Activated CD4-positive, alpha-beta T cell treated with anti-CD3 and anti-CD28 coated beads for 1 hour (primary cell): Measurements from ENCODE around the gene RRAS2.

Experiments used
- DNase-seq: peaks from one replicate; pipeline ENCODE4 v3.0.0-alpha.2; 2020

RRAS2 gene

DNA sequence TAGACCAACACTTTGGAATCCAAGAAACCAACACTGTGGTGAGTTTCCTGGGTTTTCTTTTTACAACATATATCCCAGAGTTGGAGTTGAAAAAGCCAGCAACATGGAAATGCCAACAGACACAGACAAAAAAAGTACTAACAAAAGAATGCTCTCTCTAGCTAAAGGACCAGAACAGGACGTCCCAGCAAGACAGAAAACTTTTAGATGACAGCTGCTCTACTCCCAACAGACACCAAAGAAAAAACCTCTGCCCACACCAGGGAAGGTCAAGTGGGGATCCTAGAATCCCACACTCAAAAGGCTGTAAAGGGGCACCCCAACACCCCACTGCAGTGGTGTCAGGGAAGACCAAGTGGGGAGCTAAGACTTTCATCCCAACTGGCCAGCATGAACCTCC is 23.3 kb downstream of the RRAS2 start:
- DNase-seq, result no peak

DNA sequence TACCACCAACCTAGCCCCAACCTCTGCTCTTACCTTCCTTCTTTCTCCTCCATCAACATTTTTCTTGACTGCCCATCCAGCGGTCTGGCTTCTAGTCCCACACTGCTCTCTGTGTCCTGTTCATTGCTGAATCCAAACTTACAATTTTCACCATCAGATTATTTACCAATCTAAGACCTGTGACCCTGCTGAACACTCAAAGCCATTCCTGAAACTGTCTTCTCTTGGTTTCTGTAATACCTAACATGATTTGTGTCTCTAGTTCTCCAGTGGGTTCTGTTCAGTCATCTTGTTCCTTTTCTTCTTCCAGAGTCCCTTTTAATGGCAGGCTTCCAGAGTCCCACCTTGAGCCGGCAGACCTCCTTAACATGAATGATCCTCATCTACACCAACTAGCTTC is 24.1 kb downstream of the RRAS2 start:
- DNase-seq, result no peak

DNA sequence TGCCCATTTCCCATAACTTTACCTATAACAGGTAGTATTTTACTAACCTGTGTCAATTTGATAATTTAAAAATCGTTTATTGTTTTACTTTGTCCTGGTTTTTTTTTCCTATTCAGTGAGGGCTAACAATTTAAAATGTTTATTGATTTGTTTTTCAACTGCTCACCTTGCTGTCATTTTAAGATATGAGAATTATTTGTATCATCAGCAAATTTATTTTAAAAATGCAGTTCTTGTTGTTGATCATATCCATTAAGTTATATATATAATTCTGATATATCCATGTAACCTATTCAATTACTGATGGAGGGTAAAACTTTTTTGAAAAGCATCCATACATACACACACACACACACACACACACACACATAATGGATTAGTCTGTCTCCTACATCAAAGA is 24.8 kb downstream of the RRAS2 start:
- DNase-seq, result no peak

DNA sequence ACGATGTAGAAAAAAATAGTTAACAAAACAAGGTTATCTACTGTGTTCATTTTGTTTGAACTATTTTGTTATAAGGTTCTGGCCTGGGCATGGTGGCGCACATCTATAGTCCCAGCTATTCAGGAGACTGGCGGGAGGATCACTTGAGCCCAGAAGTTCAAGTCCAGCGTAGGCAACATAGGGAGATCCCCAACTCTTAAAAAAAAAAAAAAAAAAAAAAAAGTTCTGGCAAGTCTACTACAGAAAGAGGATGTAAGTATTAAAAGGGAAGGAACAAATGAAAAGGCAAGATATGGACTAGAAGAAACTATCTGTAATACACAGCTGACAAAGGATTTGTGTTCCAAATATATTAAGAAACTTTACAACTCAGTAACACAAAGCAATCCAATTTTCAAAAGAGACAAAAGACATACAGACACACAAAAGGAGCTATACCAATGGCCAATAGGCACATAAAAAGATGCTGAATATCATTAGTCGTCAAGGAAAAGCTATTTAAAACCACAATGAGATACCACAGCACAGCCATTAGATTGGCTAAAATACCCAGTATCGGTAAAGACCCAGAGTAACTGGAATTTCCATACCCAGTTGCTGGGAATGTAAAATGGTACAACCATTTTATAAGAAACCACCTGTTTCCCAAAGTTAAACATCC is 27.4 kb downstream of the RRAS2 start:
- DNase-seq, result no peak

DNA sequence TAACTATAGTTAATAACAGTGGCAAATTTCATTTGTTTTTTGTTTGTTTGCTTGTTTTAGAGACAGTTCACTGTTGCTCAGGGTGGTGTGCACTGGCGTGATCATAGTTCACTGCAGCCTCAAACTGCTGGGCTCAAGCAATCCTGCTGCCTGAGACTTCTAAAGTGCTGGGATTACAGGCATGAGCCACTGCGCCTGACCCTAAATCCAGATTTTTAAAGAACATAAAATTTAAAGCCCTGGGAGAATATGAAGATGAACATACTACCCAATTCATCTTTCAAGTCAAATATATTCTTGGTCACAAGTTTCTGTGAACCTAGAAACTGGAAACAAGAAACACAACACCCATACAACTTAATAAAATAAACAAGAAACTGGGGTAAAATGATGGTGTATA is 28.1 kb downstream of the RRAS2 start:
- DNase-seq, result no peak

DNA sequence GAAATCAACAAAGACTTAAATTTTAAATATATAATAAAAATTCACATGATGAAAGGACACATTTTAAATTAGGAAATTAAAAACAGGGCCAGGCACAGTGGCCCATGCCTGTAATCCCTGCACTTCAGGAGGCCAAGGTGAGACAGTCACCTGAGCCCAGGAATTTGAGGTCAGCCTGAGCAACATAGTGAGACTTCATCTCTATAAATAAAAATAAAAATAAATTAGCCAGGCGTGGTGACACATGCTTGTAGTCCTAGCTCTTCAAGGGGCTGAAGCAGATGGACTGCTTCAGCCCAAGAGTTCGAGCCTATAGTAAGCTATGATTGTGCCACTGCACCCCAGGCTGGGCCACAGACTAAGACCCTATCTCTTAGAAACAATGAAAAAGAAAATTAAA is 29.3 kb downstream of the RRAS2 start:
- no peak for DNase-seq

DNA sequence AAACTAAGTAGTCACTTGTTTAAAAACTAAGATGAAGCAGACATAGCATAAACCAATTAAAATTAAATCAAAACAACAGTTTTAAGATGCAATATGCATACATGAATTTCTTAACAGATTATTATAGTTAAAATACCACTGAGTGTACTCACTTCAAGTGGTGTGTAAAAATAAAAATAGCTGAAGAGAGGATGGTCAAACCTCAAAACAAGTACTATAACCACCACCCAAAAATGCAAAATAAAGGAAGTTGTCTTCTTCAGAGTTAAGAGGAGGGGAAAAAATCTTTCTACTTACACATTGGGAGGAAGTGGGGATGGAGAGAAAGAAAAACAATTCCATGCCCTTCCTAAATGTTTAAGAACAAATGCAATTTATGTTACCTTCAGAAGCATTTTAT is 31.9 kb downstream of the RRAS2 start:
- DNase-seq, result no peak

DNA sequence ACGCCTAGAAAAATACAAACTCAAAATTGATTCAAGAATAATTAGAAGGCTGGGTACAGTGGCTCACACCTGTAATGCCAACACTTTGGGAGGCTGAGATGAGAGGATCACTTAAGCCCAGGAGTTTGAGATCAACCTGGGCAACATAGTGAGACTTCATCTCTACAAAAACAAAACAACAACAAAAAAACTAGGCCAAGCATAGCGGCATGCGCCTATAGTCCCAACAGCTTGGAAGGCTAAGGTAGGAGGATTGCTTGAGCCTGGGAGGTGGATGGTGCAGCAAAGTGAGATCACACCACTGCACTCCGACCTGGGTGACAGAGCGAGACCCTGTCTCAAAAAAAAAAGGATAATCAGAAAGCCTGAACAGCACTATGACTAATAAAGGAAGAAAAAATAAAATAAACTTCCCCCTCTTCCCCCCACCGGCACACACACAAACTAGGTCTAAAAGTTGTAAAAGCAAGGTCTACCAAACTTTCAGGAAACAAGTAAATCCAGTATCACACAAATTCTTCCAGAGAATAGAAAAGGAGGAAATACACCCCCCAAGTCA is 35.8 kb downstream of the RRAS2 start:
- no peak for DNase-seq

DNA sequence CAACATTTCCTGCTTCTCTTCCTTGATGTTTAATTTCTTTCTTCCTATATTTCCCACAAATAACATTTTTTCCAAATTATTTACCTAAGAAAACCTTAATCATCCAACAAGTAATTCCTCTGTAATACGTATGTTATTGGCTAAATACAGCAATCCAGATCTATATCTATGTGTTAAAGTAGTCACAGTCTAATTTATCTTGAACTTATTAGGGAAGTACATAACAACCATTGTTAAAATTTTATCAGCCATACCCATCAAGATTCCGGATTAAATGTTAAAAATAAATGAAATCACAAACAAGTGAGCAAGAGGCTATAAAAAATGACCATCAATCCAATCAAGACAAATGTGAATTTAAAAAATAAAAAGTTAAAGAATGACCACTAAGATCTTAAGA is 36.5 kb downstream of the RRAS2 start:
- no peak for DNase-seq

DNA sequence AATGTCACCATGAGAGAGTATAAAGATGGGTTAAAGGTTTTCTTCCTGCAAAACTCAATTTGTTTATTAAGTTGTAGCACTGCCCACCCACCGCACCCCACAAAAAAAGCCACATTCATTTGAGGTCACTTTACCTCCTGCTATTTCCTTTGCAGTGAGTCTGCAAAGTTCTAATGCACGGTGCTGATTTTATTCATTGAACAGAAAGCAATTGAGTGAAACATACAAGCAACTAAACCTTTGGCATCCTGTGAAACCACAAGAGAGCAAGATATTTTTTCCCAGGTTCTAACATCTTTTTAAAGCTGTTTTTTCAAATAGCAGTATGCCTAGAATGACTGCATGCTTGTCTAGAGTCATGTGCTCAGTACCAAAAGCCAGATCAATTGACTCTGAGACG is 39.0 kb downstream of the RRAS2 start:
- DNase-seq, result no peak

DNA sequence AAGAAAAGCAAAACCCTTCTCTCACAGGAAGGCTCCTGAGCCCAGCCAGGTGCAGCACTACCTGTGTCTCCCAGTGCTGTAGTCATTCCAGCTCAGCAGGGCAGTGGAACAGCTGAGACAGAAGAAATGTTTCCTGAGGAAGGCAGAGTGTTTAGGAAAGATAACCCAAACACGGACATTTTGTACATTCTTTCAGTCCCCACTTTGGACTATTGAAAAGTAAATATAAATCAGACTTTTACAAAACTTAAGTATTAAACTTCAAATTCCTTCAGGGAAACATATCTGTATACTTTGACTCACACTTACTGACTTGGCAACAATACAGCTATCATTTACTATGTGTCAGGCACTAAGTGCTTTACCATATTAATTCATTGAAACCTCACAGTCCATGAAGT is 40.4 kb downstream of the RRAS2 start:
- DNase-seq, result no peak

DNA sequence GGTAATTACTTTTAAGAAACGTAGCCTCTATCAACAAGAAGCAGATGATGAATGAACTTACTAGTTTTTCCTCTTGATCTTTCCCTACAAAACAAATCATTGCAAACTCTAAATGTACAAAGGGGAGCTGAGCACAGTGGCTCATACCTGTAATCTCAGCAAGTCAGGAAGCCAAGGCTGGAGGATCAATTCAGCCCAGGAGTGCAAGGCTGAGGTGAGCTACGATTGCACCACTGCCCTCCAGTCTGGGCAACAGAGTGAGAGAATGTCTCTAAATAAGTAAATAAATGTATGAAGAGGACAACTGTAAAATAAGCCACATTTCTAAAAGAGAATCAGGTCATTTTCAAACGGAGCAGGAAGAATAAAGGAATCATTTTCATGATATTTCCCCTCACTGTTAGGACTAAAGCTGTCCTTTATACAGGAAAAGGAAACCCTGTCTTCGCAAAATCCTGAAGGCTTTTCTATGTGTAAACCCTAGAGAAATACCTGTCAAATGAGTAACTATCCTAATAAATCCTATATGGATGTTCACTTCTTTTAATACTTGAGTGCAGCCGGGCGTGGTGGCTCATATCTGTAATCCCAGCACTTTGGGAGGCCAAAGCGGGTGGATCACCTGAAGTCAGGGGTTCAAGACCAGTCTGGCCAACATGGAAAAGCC is 41.2 kb downstream of the RRAS2 start:
- DNase-seq, result no peak

DNA sequence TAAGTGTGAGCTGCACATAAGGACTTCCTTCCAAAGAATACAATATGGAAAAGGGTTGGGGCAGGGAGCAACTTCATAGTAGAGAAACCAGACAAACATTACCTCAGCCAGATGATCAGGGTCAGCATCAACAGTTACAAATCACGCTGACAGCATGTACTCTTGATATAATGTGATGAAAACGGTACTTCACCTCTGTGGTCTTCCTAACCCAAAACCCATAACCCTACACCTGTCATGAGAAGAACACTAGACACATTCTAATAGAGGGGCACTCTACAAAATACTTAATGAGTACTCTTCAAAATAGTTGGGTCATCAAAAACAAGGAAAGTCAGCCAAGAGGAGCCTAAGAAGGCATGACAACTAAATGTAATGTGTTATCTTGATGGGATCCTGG is 43.9 kb downstream of the RRAS2 start:
- DNase-seq, result no peak

DNA sequence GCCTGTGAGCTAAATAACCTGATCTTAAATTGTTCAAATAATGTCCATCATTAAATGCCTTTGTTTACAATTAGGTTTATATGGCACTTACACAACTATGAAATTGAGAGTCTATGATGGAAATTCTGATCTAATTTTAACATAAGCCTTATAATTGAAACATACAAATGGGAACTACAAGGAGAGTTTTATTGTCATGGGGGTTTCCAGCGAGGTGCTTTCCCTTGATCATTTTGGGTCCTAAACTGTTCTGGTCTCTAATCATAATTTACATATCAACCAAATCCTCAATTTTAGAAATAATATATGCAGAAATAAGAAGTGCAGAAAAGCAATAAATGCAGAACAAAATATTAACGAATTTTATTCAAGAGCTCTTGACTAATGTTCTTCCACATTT is 44.9 kb downstream of the RRAS2 start:
- DNase-seq, result no peak

DNA sequence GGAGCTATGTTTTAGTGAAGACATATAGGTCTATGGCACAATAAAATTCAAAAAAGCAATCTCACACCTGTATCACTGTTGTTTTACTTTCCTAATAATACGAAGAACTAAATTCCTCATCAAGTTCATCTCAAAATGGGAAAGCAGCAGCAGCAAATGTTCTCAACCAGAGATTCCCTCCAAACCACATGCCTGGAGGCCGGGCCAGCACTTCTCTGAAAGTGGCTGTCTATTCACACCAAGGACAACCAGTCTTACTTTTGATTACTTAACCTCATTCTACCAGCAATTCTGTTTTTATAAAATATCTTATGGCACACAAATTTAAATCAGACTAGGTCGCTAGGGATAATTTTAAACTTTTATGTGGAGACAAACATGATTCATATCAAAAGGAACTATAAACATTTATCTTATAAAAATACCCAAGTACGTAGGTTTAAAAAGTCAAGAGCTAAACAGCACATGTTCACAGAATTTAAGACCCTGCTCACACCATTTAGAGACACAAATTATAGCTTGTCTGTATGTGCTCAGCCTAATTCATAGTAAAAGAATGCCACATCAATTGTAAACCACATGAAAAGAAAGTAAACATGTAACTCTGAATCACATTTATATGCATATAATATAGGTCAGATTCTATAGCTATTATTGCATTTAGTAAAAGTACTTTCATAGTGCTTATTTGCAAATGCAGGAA is 46.1 kb downstream of the RRAS2 start:
- DNase-seq, result no peak

DNA sequence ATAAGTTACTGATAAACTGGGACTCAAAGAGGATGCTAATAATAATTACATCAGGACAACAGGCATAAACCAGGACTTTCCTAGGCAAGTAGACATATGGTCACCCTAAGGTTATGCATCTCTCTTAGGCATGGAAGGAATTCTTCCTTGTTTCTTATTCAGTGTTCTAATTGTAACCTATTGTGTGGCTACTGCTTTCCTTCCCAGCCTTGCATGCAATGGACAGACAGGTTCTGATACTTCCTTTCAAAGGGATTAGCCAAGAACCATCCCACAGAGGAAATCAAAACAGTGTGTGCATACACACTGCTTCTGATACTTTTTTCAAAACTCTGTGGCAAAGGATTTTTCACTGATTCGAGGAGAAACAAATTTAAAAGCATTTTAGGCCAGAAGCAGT is 48.3 kb downstream of the RRAS2 start:
- no peak for DNase-seq

DNA sequence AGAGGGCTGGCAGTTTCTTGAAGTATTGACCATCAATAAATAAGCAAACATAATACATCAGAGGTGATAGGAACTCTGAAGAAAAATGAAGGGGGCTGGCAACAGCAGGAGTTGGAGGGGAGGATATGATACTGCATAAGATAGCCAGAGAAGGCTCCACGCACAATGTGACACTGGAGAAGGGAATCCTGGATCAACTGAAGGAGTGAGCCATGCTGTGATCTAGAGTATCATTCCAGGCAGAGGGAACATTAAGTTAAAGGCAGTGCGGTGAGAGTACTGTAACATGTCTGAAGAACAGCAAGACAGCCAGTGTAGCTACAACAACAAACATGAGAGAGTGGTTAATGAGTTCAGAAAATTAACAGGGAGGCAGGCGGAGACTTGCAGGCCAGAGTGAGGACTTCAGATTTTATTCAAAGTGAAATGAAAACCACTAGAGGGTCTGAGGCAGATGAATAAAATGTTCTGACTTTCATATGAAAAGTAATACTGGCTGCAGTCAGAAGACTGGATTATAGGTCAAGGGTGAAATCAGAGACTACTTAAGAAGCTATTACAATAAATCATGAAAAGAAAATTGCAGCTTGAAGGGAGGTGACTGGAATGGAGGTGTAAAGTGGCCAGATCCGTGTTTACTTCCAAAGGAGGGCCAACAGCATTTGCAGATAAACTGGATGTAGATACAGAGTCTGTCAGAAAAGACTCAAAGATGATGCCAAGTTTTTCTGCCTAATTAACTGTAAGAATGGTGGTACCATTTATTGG is 49.4 kb downstream of the RRAS2 start:
- no peak for DNase-seq

DNA sequence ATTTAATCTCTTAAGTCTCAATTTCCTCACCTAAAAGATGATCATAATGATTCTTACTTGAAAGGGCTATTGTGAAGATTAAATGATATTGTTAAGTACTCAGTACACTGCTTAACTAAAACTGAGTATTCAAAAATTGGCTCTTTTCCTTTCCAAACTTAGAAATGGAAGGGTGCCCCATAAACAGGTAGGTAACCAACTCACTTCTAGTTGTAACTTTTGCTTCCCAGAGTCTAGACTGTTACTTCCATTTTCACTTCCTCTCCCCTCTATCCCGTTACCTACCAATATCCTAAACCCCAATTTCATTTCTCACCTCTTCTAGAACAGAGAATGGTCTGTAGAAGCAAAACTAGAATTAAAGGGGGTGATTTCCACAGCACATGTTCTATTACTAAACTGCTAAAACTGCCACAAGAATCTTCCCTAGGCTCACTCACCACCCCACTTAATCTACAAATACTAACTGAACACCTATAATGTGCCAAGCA is 50.0 kb downstream of the RRAS2 start:
- DNase-seq, result no peak

DNA sequence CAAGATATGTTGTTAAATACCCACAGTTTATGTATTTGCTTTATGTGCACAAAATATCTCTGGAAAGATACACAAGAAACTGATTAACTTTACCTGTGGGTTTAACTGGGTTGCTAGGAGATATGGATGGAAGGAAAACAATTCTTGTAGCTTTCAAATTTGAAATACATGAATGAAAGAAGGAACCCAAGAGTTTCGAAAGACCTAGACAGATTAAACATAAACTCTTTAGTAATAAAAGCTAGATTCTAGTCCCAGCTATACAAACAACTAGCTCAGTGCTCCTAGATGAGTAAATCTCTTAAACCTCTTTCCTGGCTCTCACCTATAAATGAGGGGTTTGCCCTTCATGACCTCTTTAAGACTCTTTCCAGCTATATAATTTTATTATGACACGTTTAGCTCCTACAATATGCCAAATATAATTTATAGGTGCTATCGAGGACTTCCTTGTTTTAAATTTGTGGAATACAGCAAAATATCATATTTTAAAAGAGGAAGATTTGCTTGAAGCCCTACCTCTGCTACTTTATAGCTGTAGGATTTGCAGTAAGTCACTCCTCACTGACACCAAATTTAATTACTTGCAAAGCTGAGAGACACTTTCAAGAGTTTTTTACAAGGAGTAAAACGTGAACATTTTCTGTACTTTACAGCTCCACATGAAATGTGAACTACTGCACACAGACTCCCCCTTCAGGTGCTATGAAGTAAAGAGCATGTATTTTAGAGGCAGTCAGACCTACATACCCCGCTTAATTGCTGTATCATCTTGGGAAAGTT is 50.7 kb downstream of the RRAS2 start:
- DNase-seq, result no peak

DNA sequence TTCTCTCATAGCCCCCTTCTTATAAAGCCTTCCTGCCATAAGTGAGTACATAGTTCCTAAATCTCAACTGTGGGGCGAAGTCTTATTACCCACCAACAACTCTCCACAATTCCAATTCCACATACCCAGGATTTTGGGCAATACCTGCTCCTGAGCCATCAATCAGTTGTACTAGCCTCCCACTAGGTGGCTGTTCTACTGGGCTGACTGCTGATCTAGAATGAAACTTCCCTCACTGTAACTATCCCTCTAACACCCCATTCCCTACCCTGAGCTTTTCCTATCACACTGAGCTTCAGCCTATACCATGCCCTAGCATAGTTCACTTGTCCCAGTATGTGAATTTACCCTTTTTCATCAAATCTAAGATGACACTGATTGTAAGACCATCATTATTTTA is 52.5 kb downstream of the RRAS2 start:
- DNase-seq, result no peak

DNA sequence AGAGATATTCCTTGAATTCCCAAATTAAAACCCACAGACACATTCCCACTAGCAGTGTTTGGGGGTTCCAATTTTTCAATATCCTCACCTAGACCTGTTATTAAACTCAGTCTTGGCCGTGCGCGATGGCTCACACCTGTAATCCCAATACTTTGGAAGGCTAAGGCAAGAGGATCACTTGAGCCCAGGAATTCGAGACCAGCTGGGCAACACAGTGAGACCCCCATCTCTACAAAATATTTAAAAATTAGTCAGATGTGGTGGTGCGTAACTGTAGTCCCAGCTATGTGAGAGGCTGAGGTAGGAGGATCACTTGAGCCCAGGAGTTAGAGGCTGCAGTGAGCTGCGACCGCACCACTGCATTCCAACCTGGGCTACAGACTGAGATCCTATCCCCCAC is 53.3 kb downstream of the RRAS2 start:
- DNase-seq, result no peak

DNA sequence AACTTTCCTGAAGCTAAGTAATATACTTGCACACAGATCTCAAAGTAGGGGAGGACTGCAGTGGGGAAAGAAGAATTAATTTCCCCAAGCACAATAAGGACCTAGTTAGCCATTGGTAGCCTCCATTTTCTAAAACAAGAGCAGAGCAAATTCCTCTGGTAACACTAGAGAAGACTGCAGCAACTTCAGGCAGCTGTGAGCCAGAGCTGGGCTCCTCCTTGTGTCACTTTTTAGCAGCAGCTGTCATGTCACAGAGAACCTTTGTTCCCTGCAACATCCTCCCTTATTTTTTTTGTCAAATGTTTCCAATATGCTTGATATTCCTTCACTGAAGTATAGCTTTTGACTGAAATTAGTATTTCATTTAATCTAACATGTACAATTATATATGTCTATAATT is 54.4 kb downstream of the RRAS2 start:
- no peak for DNase-seq
